ENCODE results near the gene CNPY2. TPM values are rescaled to one million over a fixed set of nuclear protein-coding genes. Genes with fewer than 3 reads are reported as not detected.

Gene CNPY2
- total RNA-seq, 1 experiment from 2014 or later: 193 TPM

- no peak for TF ChIP-seq NFE2L1 (CRISPR knock-in tag; IDR thresholded peaks at IDR 0.05)
- no peak for TF ChIP-seq E2F5 (CRISPR knock-in tag; IDR thresholded peaks at IDR 0.05)
- H3K4me3 Mint-ChIP-seq: peak overlapping the region; percentile 92
- no peaks in the 10 kb centered on the region for H3K9me3 Mint-ChIP-seq
- peaks cover 26% of the 10 kb centered on the region for H3K4me1 Mint-ChIP-seq
- DNase-seq (ENCODE audit: low spot score): no peak
- peaks cover 23% of the 10 kb centered on the region for H3K36me3 Mint-ChIP-seq
- ChIA-PET CTCF (interaction anchor here (1.1 to 1.6 kb wide), 3 partner anchors 15 to 160 kb away, joined by 3 to 6 read pairs (median 4); partner anchors contain the start of genes CNPY2 and SMARCC2), POLR2A (interaction anchor here (0.9 to 2.3 kb wide), 3 partner anchors 15 to 79 kb away, joined by 3 to 6 read pairs (median 5); partner anchors contain the start of genes CNPY2, RNF41 and STAT2)
- peak; percentile 8; the same call in 1 of the 2 replicates for ATAC-seq
- no peaks in the 10 kb centered on the region for H3K27me3 Mint-ChIP-seq (ENCODE audit: low read depth)
- peak overlapping the region; percentile 99 for H3K27ac Mint-ChIP-seq
Measured at GRCh38 chr12:56300644-56301464, 14.9 kb downstream of the CNPY2 start.

GRCh38 chr12:56299853-56300643 is 15.7 kb downstream of the CNPY2 start, which contains the start of gene CS:
Gene CS, minus strand, starts transcription at chr12:56300330. Its CDS starts 129 bp downstream, at chr12:56300201.
- peak within 1 kb of the TSS; percentile 92 for H3K4me3 Mint-ChIP-seq
- H3K27ac Mint-ChIP-seq: peak within 1 kb of the TSS; percentile 99
- TF ChIP-seq MAX (CRISPR knock-in tag; IDR thresholded peaks at IDR 0.05): peak; percentile 64; the same call in 1 of the 2 replicates
- TF ChIP-seq SMAD4 (CRISPR knock-in tag; IDR thresholded peaks at IDR 0.05): no peak
- TF ChIP-seq ZSCAN18 (CRISPR knock-in tag; IDR thresholded peaks at IDR 0.05): no peak
- no peak for TF ChIP-seq STAT6 (CRISPR knock-in tag; conservative IDR thresholded peaks at IDR 0.05; ENCODE audit: low read depth)
- no peak for TF ChIP-seq MXD4 (CRISPR knock-in tag; IDR thresholded peaks at IDR 0.05; ENCODE audit: borderline replicate concordance)
- peak; percentile 68; the same call in 1 of the 2 replicates for TF ChIP-seq ARID4B (CRISPR knock-in tag; IDR thresholded peaks at IDR 0.05; ENCODE audit: borderline replicate concordance)
- TF ChIP-seq NR2C2 (CRISPR knock-in tag; IDR thresholded peaks at IDR 0.05): no peak
- TF ChIP-seq NFYB (CRISPR knock-in tag; conservative IDR thresholded peaks at IDR 0.05; ENCODE audit: low read depth): peak; percentile 73
- TF ChIP-seq SP1 (CRISPR knock-in tag; conservative IDR thresholded peaks at IDR 0.05): peak; percentile 66
- TF ChIP-seq FOXK1 (CRISPR knock-in tag; IDR thresholded peaks at IDR 0.05): 0 out of 2 replicates have a peak, but pooled peaks have one; percentile 25
- peak; percentile 11; the same call in 1 of the 2 replicates for TF ChIP-seq E2F4 (CRISPR knock-in tag; IDR thresholded peaks at IDR 0.05; ENCODE audit: borderline replicate concordance, low read depth)
- TF ChIP-seq GRHL2 (CRISPR knock-in tag; IDR thresholded peaks at IDR 0.05; ENCODE audit: insufficient replicate concordance, severe bottlenecking): no peak
- TF ChIP-seq USF2 (CRISPR knock-in tag; IDR thresholded peaks at IDR 0.05): no peak

More at GRCh38 chr12:56299853-56300643, 15.7 kb downstream of the CNPY2 start, which contains the start of gene CS:
- Mint-ChIP-seq H3K4me1 (peaks cover 26% of the 10 kb centered on the region), H3K27me3 (ENCODE audit: low read depth) (no peaks in the 10 kb centered on the region), H3K36me3 (peaks cover 18% of the 10 kb centered on the region), H3K9me3 (no peaks in the 10 kb centered on the region)
- ChIA-PET CTCF (interaction anchor here (0.8 to 1.6 kb wide), 5 partner anchors 16 to 161 kb away, joined by 3 to 6 read pairs (median 4); partner anchors contain the start of genes CNPY2 and SMARCC2), POLR2A (interaction anchor here (0.9 to 2.3 kb wide), 4 partner anchors 16 to 78 kb away, joined by 3 to 6 read pairs (median 4); partner anchors contain the start of genes CNPY2, RNF41 and STAT2)
- DNase-seq (ENCODE audit: low spot score) (peak; percentile 99), ATAC-seq (peak; percentile 98)

Data from WTC11 (cell line).